Erythroblast (primary cell): ENCODE measurements around the gene NAP1L1.
A peak's percentile ranks its signal among the peaks of the same experiment; 100 is the strongest.

Experiments
- DNase-seq, 2 experiments: peaks; one replicate each; lab custom pipeline; 2025; lab: John Stamatoyannopoulos, UW
- GATA1 ChIP-seq: IDR thresholded peaks from 2 replicates; pipeline ENCODE4 v1.6.1; 2011; ENCODE audit warnings: low read depth, mild to moderate bottlenecking, control low read depth, low read length, moderate library complexity
- POLR2A ChIP-seq: IDR thresholded peaks from 2 replicates; pipeline ENCODE4 v1.6.1; 2011; ENCODE audit warnings: mild to moderate bottlenecking, low read length

Gene NAP1L1

GRCh38 chr12:76026643-76027063, 57.8 kb downstream of the NAP1L1 start:
- TF ChIP-seq GATA1: no peak
- TF ChIP-seq POLR2A: peak; percentile 13
- DNase-seq: no peak

GRCh38 chr12:76025601-76026575, 58.6 kb downstream of the NAP1L1 start:
- DNase-seq: no peak
- TF ChIP-seq POLR2A (no peak), GATA1 (no peak)

- no peak for DNase-seq
- TF ChIP-seq POLR2A: no peak
- TF ChIP-seq GATA1: no peak
Observed at GRCh38 chr12:76024942-76025600, 59.4 kb downstream of the NAP1L1 start.

GRCh38 chr12:76024102-76024781, 60.2 kb downstream of the NAP1L1 start:
- DNase-seq: no peak
- TF ChIP-seq POLR2A (no peak), GATA1 (no peak)

DNA sequence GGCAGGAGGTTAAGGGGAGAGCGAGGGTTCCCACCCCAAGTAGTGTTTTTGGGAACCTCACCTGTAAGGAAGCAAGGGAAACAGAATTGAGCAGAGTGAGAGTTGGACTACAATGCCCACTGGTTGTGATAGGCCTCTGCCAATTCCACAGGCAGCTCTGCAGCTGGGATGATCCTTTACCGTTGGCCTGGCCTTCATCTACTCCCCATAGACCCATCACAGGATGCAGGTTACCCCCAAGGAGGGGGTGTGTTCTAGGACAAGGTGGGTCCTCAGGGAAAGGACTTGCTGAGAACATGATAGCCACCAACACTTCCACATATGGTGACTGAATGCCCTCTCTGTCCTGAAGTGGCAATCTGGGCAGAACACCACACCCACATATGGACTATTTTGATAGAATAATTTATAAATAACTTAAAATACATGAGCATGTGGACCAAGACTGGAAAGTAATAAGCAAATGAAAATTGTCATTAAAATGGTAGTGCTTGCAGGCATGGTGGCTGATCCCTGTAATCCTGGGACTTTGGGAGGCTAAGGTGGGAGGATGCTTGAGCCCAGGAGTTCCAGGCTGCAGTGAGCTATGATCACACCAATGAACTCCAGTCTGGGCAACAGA, 61.3 kb downstream of the NAP1L1 start:
- no peak for TF ChIP-seq POLR2A
- no peak for TF ChIP-seq GATA1
- no peak for DNase-seq

DNA sequence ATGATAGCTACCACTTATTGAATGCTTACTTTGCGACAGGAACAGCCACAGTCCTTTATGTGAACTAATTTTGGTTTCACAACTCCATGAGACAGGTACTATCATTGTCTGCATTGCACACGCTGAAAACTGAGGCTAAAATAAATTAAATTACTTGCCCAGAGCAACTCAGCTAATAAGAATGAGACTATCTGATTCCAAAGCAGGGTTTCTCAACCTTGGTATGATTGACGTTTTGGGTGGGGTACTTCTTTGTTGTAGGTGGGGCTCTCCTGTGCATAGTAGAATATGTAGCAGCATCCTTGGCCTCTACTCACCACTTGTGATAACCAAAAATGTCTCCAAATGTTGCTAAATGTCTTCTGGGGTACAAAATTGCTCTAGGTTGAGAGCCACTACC, 62.0 kb downstream of the NAP1L1 start:
- TF ChIP-seq POLR2A (no peak), GATA1 (no peak)
- no peak for DNase-seq

DNA sequence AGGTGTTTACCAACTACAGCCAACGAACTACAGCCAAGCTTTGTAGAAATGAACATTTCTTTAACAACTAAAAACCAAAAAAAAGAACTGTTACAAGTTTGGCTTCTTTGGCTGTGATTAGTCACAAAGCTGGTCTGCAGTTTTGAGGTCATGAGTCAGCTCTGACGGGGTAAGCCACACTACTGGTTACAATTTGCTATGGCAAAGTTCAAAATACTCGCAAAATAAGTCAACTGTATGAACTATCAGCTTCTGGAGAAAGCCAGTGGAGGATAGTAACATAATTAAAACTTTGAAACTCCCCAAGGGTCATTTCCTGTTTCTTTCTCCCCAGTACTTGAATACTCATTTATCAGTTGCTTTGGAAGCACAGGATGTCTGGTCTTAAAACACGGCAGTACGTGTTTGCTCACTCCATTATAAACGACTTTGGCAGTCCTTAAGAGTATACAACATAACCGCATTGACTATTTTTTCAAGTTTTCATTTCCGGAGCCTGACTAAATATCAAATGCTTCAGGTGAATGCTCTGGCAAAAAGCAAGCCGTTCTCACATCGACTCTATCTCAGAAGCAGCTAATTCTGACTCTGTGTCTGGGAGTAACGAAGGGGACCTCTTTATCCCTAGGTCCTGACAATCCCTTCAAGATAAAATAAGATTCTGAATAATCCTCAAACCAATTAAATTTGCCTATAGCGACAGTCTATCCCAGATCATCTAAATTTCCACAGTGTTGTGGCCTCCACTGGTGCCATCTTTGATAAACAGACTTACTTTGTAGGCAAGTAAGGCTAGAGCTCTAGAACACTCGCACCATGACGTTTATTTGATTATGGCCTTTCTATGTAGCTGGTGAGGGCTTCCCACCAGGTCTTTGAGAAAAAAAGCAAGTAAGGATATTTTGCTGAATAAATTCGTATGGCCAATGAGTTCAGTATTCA, 63.5 kb downstream of the NAP1L1 start:
- no peak for TF ChIP-seq GATA1
- TF ChIP-seq POLR2A: no peak
- DNase-seq: peak in 1 of 2 experiments; percentile 20

GRCh38 chr12:76020281-76020680, 64.2 kb downstream of the NAP1L1 start:
- DNase-seq: no peak
- TF ChIP-seq POLR2A: no peak
- TF ChIP-seq GATA1: no peak

- TF ChIP-seq GATA1 (no peak), POLR2A (no peak)
- no peak for DNase-seq
Observed at GRCh38 chr12:76018672-76019071, 65.8 kb downstream of the NAP1L1 start.

DNA sequence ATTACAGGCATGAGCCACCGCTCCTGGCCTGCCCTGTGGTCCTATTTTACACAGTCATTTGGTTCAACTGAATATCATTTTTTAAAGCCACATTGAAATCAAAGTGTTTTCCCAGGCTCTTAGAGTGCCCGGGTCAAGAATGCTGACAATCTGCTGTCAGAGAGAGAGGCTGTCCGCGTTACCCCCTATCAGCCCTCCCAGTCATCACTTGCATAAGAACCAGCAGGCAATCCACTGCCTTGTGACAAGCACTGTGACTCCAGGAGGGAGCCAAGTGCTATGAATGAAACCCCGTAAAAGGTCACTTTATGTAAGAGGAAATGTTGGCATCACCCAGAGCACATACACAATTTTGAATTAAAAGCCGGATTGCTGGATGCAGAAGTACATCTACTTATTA, 66.4 kb downstream of the NAP1L1 start:
- no peak for DNase-seq
- TF ChIP-seq POLR2A: no peak

DNA sequence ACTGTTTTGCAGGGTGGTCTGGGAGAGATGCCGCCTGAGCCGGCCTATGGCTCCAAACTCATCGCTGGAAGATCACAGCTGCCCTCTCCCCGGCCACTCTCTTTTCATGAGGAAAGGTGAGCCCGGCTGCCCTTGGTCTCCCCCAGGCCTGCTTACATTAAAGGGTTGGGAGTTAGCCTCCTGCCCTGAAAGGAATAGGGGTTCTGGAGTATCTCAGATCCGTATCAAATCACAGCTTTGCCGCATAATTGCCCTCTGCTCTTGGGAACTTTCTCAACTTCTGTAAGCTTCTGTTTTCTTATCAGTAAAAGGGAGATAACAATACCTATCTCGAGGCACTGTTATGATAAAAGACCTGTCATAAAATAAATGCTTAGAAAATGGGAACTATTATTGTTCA, 70.5 kb downstream of the NAP1L1 start:
- DNase-seq: no peak
- TF ChIP-seq GATA1 (no peak), POLR2A (no peak)

GRCh38 chr12:76013603-76014002, 70.9 kb downstream of the NAP1L1 start:
- DNase-seq: no peak
- no peak for TF ChIP-seq GATA1
- no peak for TF ChIP-seq POLR2A

DNA sequence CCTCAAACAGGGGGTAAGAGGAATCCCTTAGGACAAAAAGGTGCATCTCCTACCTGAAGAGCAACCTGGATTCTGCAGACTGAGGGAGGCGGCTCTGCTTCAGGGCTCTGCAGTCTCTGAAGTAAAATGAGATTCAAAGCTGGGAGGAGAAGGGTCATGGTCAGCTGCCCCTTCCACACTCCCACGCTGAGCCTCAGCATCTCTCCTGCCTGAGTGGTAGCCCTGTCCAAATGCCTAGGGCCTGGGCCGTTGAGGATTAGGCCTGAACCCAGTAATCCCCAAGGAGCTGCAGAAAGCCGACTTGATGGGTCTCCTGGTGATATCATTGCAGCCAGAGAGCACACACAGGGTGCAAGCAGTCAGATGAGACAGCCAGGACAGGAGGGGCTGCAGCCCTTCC, 71.8 kb downstream of the NAP1L1 start:
- no peak for DNase-seq
- TF ChIP-seq GATA1 (no peak), POLR2A (no peak)
